Measurements from ENCODE around the gene MEIS1.
"Not testable (repeated sequence)": the region's sequence is repeated elsewhere in the genome, so short reads cannot be mapped to it uniquely, and the experiment has no call there.

MEIS1 gene

GRCh38 chr2:66477135-66477842, 42.4 kb downstream of the MEIS1 start:
- DNase-seq, result no peak
- no peak for TF ChIP-seq CTCF (IDR thresholded peaks at IDR 0.05; ENCODE audit: low read depth, low read length, missing control alignments)
- in situ Hi-C loops (cut with HindIII; ENCODE audit: low pct_ligation_motif_present, low sequenced_read_pairs), result no loop called here
- H3K36me3 ChIP-seq (replicated peaks), result no peaks in the 10 kb centered on the region
- H3K4me3 ChIP-seq (ENCODE audit: low read depth, low read length), result no peak overlapping the region
- H3K27ac ChIP-seq, result no peak overlapping the region
- no peaks in the 10 kb centered on the region for H3K27me3 ChIP-seq (replicated peaks)

GRCh38 chr2:66478299-66478698, 43.4 kb downstream of the MEIS1 start:
- Histone ChIP-seq H3K36me3 (replicated peaks) (no peaks in the 10 kb centered on the region), H3K27me3 (replicated peaks) (no peaks in the 10 kb centered on the region), H3K4me3 (ENCODE audit: low read depth, low read length) (no peak overlapping the region), H3K27ac (no peak overlapping the region)
- no peak for TF ChIP-seq CTCF (IDR thresholded peaks at IDR 0.05; ENCODE audit: low read depth, low read length, missing control alignments)
- DNase-seq, result no peak
- in situ Hi-C loops (cut with HindIII; ENCODE audit: low pct_ligation_motif_present, low sequenced_read_pairs), result no loop called here

GRCh38 chr2:66478731-66479316, 43.9 kb downstream of the MEIS1 start:
- no peaks in the 10 kb centered on the region for H3K36me3 ChIP-seq (replicated peaks)
- no peak for DNase-seq
- in situ Hi-C loops (cut with HindIII; ENCODE audit: low pct_ligation_motif_present, low sequenced_read_pairs), result no loop called here
- no peaks in the 10 kb centered on the region for H3K27me3 ChIP-seq (replicated peaks)
- no peak overlapping the region for H3K4me3 ChIP-seq (ENCODE audit: low read depth, low read length)
- no peak for TF ChIP-seq CTCF (IDR thresholded peaks at IDR 0.05; ENCODE audit: low read depth, low read length, missing control alignments)
- no peak overlapping the region for H3K27ac ChIP-seq

GRCh38 chr2:66481100-66481549, 46.2 kb downstream of the MEIS1 start:
- H3K36me3 ChIP-seq (replicated peaks), result no peaks in the 10 kb centered on the region
- no peak overlapping the region for H3K4me3 ChIP-seq (ENCODE audit: low read depth, low read length)
- in situ Hi-C loops (cut with HindIII; ENCODE audit: low pct_ligation_motif_present, low sequenced_read_pairs), result no loop called here
- no peak overlapping the region for H3K27ac ChIP-seq
- TF ChIP-seq CTCF (IDR thresholded peaks at IDR 0.05; ENCODE audit: low read depth, low read length, missing control alignments), result no peak
- DNase-seq, result peak; percentile 17
- H3K27me3 ChIP-seq (replicated peaks), result no peaks in the 10 kb centered on the region

- DNase-seq; in situ Hi-C loops (cut with HindIII; ENCODE audit: low pct_ligation_motif_present, low sequenced_read_pairs); H3K27me3 ChIP-seq (replicated peaks); H3K4me3 ChIP-seq (ENCODE audit: low read depth, low read length); H3K36me3 ChIP-seq (replicated peaks); H3K27ac ChIP-seq: not testable (repeated sequence)
These were observed 50.3 kb downstream of the MEIS1 start for GRCh38 chr2:66485252-66485651.

- in situ Hi-C loops (cut with HindIII; ENCODE audit: low pct_ligation_motif_present, low sequenced_read_pairs), result no loop called here
These were observed 54.0 kb downstream of the MEIS1 start for GRCh38 chr2:66488946-66489345.

More at GRCh38 chr2:66488946-66489345, 54.0 kb downstream of the MEIS1 start:
- H3K27me3 ChIP-seq (replicated peaks), result no peaks in the 10 kb centered on the region
- H3K4me3 ChIP-seq (ENCODE audit: low read depth, low read length), result no peak overlapping the region
- no peaks in the 10 kb centered on the region for H3K36me3 ChIP-seq (replicated peaks)
- no peak for DNase-seq
- no peak for TF ChIP-seq CTCF (IDR thresholded peaks at IDR 0.05; ENCODE audit: low read depth, low read length, missing control alignments)
- no peak overlapping the region for H3K27ac ChIP-seq

Measured in brain microvascular endothelial cell (primary cell).